HCT116 (cell line): ENCODE measurements around the gene IL36B.

Experiments
- CBX3 ChIP-seq: IDR thresholded peaks from 2 replicates; pipeline ENCODE4 v1.6.1; 2012; ENCODE audit warnings: low read depth
- EGR1 ChIP-seq: IDR thresholded peaks from 2 replicates; pipeline ENCODE4 v1.6.1; 2012; ENCODE audit warnings: low read depth
- EZH2phosphoT487 ChIP-seq: fragments of 200-600 bp; IDR thresholded peaks from 2 replicates; pipeline ENCODE4 v1.6.1; 2018; ENCODE audit warnings: antibody characterized with exemption, borderline replicate concordance
- JUND ChIP-seq: IDR thresholded peaks from 2 replicates; pipeline ENCODE4 v1.6.1; 2012
- POLR2AphosphoS5 ChIP-seq: IDR thresholded peaks from 2 replicates; pipeline ENCODE4 v1.6.1; 2011; ENCODE audit warnings: mild to moderate bottlenecking, low read depth, low read length, moderate library complexity
- SIN3A ChIP-seq: IDR thresholded peaks from 2 replicates; pipeline ENCODE4 v1.6.1; 2012; ENCODE audit warnings: low read depth
- ZNF274 ChIP-seq: fragments of 200-500 bp; sonication (Bioruptor generic); IDR thresholded peaks from 2 replicates; pipeline ENCODE4 v1.6.1; 2014; ENCODE audit warnings: mild to moderate bottlenecking, low read depth, low read length, inconsistent platforms
- TF ChIP-seq, protein P1 (sequence below), 3 experiments: fragments of 200-600 bp in 1 of 3; sonication (generic) in 1 of 3; IDR thresholded peaks in 2 of 3; conservative IDR thresholded peaks in 1 of 3; 2 replicates each; pipeline ENCODE4 v1.5.1; 2012 to 2017; ENCODE audit warnings: low read depth in 2 of 3, low read length in 2 of 3, antibody characterized with exemption in 1 of 3, borderline replicate concordance in 1 of 3, control low read depth in 1 of 3, mild to moderate bottlenecking in 1 of 3, mixed read lengths in 1 of 3, mixed run types in 1 of 3, moderate library complexity in 1 of 3; ENCODE audit not compliant: insufficient read depth in 1 of 3

GRCh38 chr2:113027691-113028090, 25.0 kb downstream of the IL36B start:
- TF ChIP-seq, protein P1, sequence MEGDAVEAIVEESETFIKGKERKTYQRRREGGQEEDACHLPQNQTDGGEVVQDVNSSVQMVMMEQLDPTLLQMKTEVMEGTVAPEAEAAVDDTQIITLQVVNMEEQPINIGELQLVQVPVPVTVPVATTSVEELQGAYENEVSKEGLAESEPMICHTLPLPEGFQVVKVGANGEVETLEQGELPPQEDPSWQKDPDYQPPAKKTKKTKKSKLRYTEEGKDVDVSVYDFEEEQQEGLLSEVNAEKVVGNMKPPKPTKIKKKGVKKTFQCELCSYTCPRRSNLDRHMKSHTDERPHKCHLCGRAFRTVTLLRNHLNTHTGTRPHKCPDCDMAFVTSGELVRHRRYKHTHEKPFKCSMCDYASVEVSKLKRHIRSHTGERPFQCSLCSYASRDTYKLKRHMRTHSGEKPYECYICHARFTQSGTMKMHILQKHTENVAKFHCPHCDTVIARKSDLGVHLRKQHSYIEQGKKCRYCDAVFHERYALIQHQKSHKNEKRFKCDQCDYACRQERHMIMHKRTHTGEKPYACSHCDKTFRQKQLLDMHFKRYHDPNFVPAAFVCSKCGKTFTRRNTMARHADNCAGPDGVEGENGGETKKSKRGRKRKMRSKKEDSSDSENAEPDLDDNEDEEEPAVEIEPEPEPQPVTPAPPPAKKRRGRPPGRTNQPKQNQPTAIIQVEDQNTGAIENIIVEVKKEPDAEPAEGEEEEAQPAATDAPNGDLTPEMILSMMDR (IDR thresholded peaks at IDR 0.05 in 2 of 3, conservative IDR thresholded peaks at IDR 0.05 in 1 of 3; ENCODE audit: borderline replicate concordance in 1 of 3, insufficient read depth in 1 of 3, low read depth in 2 of 3, low read length in 2 of 3) = no peak
- TF ChIP-seq EZH2phosphoT487 (no peak), JUND (no peak), ZNF274 (no peak), EGR1 (no peak), POLR2AphosphoS5 (no peak), CBX3 (no peak), SIN3A (no peak)
